IMR-90 (cell line): ENCODE results near the gene CAMTA1.

Experiments used
- BHLHE40 ChIP-seq: fragments of 150-350 bp; IDR thresholded peaks from 2 replicates; pipeline ENCODE4 v1.6.1; 2016; ENCODE audit warnings: mild to moderate bottlenecking, low read depth, low read length
- CEBPB ChIP-seq: IDR thresholded peaks from 2 replicates; pipeline ENCODE4 v1.6.1; 2012; ENCODE audit warnings: low read depth, low read length, improper control_type of control experiment
- CHD1 ChIP-seq: IDR thresholded peaks from 2 replicates; pipeline ENCODE4 v1.6.1; 2012; ENCODE audit warnings: low read depth, low read length, improper control_type of control experiment
- MAZ ChIP-seq: IDR thresholded peaks from 2 replicates; pipeline ENCODE4 v1.6.1; 2012; ENCODE audit warnings: low read depth, mild to moderate bottlenecking, low read length, improper control_type of control experiment, moderate library complexity, borderline replicate concordance
- POLR2A ChIP-seq: IDR thresholded peaks from 2 replicates; pipeline ENCODE4 v1.6.1; 2012; ENCODE audit warnings: mild to moderate bottlenecking, low read depth, low read length
- RAD21 ChIP-seq: IDR thresholded peaks from 2 replicates; pipeline ENCODE4 v1.6.1; 2012; ENCODE audit warnings: low read length, improper control_type of control experiment
- RFX5 ChIP-seq: IDR thresholded peaks from 2 replicates; pipeline ENCODE4 v1.8.0; 2012; ENCODE audit warnings: low read depth, mild to moderate bottlenecking, low read length, moderate library complexity
- TF ChIP-seq, protein P1 (sequence below): conservative IDR thresholded peaks from 2 replicates; pipeline ENCODE4 v1.5.1; 2012; ENCODE audit warnings: mild to moderate bottlenecking, low read depth, low read length, improper control_type of control experiment

DNA sequence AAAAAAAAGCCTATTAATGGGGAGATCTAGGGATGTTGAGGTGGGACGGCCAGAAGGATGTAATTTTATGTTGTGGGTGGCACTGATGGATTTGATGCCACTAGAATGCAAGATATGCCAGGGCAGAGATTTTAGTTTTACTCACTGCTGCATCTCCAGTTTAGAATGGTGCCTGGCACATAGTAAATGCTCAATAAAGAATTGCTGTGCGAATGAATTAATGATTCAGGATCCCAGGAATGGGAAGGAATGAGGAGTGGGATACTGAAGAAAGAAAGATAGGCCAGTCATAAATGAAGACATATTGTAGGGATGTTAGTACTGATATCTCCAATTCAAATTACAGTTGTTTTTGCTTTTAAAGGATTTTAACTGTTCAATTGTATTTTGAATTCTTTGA is 72.6 kb downstream of the CAMTA1 start:
- TF ChIP-seq RAD21 (no peak), BHLHE40 (no peak), MAZ (no peak), CHD1 (no peak), RFX5 (no peak), POLR2A (no peak), CEBPB (no peak)
- TF ChIP-seq, protein P1, sequence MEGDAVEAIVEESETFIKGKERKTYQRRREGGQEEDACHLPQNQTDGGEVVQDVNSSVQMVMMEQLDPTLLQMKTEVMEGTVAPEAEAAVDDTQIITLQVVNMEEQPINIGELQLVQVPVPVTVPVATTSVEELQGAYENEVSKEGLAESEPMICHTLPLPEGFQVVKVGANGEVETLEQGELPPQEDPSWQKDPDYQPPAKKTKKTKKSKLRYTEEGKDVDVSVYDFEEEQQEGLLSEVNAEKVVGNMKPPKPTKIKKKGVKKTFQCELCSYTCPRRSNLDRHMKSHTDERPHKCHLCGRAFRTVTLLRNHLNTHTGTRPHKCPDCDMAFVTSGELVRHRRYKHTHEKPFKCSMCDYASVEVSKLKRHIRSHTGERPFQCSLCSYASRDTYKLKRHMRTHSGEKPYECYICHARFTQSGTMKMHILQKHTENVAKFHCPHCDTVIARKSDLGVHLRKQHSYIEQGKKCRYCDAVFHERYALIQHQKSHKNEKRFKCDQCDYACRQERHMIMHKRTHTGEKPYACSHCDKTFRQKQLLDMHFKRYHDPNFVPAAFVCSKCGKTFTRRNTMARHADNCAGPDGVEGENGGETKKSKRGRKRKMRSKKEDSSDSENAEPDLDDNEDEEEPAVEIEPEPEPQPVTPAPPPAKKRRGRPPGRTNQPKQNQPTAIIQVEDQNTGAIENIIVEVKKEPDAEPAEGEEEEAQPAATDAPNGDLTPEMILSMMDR: no peak
